ENCODE data around the gene TXLNG. TPM values are rescaled to one million over a fixed set of nuclear protein-coding genes. Genes with fewer than 3 reads are reported as not detected.
A peak's percentile ranks its signal among the peaks of the same experiment; 100 is the strongest.

Gene TXLNG
- total and polyA plus RNA-seq, 3 donors from 2014 or later = 9.2 to 14.0 (median 13.7) TPM

DNA sequence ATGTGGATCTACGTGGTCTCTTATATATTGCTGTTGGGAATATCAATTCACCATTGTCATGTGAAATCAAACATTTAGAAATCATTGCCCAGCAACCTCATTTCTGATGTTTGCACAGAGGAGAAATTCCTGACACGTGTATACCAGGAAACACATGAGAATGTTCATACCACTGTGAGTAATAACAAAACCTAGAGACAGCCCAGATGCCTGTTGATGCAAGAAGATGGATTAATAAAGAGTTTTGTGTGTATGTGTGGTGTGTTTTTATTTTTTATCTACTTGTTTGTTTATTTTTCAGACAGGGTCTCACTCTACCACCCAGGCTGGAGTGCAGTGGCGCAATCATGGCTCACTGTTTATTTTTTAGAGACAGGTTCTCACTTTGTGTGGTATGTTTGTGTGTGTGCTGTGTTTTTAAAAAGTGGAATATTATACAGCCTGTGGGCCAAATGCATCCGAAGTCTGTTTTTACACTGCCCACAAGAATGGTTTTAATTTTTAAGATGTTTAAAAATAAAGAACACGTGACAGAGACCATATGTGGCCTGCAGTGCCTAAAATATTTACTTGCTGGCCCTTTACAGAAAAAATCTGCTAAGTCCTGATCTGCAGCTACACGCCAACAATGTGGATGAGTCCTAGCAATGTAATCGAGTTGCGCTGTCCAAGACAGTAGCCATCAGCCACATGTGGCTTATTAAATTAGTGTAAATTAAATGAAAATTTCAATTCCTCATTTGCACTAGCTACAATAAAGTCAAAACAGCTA, 39.2 kb downstream of the TXLNG start:
- Histone ChIP-seq H3K27ac (no peak overlapping the region), H3K4me3 (no peak overlapping the region), H3K9me3 (no peaks in the 10 kb centered on the region), H3K4me1 (peaks cover 9% of the 10 kb centered on the region), H3K36me3 (ENCODE audit: low read depth, missing control alignments) (no peaks in the 10 kb centered on the region), H3K27me3 (no peaks in the 10 kb centered on the region)
- TF ChIP-seq, protein P1, sequence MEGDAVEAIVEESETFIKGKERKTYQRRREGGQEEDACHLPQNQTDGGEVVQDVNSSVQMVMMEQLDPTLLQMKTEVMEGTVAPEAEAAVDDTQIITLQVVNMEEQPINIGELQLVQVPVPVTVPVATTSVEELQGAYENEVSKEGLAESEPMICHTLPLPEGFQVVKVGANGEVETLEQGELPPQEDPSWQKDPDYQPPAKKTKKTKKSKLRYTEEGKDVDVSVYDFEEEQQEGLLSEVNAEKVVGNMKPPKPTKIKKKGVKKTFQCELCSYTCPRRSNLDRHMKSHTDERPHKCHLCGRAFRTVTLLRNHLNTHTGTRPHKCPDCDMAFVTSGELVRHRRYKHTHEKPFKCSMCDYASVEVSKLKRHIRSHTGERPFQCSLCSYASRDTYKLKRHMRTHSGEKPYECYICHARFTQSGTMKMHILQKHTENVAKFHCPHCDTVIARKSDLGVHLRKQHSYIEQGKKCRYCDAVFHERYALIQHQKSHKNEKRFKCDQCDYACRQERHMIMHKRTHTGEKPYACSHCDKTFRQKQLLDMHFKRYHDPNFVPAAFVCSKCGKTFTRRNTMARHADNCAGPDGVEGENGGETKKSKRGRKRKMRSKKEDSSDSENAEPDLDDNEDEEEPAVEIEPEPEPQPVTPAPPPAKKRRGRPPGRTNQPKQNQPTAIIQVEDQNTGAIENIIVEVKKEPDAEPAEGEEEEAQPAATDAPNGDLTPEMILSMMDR (IDR thresholded peaks at IDR 0.05) = no peak
- TF ChIP-seq POLR2A (IDR thresholded peaks at IDR 0.05) = no peak
- no peak for DNase-seq
- intact Hi-C loops (cut with DNase I; ENCODE audit: low total_unique reads) = no loop called here
- 77 to 81% methylated on average over 7 to 8 of the region's 8 CpGs for WGBS, 2 donors

DNA sequence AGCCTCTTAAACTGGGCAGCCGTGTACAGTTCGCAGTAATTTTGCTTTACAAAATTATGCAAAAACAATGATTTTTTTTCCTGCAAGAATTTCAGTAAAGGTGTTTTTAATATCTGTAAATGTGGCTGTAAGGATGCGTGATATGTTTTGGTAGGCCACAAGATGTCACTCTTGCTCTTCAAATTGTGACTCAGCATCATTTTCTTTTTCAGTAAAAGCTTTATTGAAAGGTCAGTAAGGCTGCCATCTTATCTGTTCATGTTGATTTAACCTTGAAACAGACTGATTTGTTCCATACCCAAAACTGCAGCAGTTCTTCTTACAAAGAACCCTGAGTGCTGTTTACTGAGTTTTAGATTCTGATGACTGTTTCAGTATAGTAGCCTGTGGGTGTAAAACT, 39.9 kb downstream of the TXLNG start:
- no peak overlapping the region for H3K4me3 ChIP-seq
- 14 to 64% methylated on average over 3 of the region's 3 CpGs for WGBS, 2 donors
- H3K9me3 ChIP-seq = no peaks in the 10 kb centered on the region
- no peaks in the 10 kb centered on the region for H3K27me3 ChIP-seq
- H3K27ac ChIP-seq = no peak overlapping the region
- H3K4me1 ChIP-seq = peaks cover 9% of the 10 kb centered on the region
- no peaks in the 10 kb centered on the region for H3K36me3 ChIP-seq (ENCODE audit: low read depth, missing control alignments)
- intact Hi-C loops (cut with DNase I; ENCODE audit: low total_unique reads) = no loop called here
- DNase-seq = no peak
- TF ChIP-seq POLR2A (IDR thresholded peaks at IDR 0.05) = no peak
- TF ChIP-seq, protein P1 (IDR thresholded peaks at IDR 0.05) = peak; percentile 17 to 59 (median 26)

DNA sequence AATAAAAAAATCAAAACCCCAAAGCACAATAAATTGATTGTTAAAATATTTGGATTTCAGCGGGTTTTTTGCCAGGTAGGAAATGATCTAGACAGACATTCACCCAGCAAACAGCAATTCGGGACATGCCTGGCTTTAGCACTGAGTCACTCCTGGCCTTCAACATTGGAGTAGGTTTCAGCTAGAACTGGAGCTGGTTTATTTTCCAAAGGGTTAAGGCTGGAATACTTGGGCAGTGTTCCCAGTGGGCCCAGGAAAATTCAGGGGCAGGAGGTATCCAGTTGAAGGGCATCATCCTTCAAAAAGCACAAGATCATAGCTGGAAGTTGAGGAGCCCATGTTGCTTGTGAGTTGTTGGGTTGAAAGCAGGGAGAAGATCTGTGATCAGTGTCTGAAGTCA, 41.0 kb downstream of the TXLNG start:
- Histone ChIP-seq H3K9me3 (no peaks in the 10 kb centered on the region), H3K27me3 (no peaks in the 10 kb centered on the region), H3K36me3 (ENCODE audit: low read depth, missing control alignments) (no peaks in the 10 kb centered on the region), H3K27ac (peak overlapping the region in 1 of 2 donors; percentile 55), H3K4me1 (peaks cover 9% of the 10 kb centered on the region), H3K4me3 (no peak overlapping the region)
- DNase-seq = no peak
- WGBS, 2 donors = 67 to 92% methylated on average over 2 of the region's 2 CpGs
- intact Hi-C loops (cut with DNase I; ENCODE audit: low total_unique reads) = no loop called here
- TF ChIP-seq POLR2A (IDR thresholded peaks at IDR 0.05) = no peak
- TF ChIP-seq, protein P1 (IDR thresholded peaks at IDR 0.05) = no peak

DNA sequence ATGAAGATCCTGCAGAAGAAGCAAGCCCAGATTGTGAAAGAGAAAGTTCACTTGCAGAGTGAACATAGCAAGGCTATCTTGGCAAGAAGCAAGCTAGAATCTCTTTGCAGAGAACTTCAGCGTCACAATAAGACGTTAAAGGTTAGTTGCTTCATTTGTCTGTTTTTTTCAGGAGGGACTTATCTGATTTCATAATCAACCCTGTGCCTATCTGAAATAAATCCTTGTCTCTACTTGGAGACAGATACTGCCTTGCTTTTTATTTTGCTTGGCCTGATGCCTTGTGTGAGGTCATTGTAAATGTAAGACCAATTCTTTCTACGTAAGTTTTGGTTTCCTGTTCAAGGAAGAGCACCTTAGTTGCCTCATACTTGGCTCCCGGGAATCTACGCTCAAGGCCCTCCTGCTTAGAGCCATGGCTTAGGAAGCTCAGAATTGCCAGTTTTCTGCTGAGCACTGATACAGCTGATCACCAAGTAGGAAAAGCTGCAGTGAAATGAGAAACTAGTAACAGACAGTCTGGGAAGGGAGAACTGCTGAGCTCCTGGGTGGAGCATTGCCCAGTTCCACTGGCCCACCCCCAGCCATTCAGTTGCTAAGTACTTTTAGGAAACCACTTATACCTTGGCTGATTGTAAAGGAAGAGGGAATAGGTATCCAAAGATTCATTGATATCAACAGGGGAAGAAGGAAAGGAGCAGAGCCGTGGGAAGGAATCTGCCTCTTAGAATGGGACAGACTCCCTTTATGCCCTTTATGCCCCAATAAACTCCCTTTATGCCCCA, 42.0 kb downstream of the TXLNG start:
- no peak for DNase-seq
- peak overlapping the region in 1 of 2 donors; percentile 57 for H3K27ac ChIP-seq
- H3K9me3 ChIP-seq = no peaks in the 10 kb centered on the region
- peaks cover 9% of the 10 kb centered on the region for H3K4me1 ChIP-seq
- no peak overlapping the region for H3K4me3 ChIP-seq
- H3K36me3 ChIP-seq (ENCODE audit: low read depth, missing control alignments) = no peaks in the 10 kb centered on the region
- H3K27me3 ChIP-seq = no peaks in the 10 kb centered on the region
- intact Hi-C loops (cut with DNase I; ENCODE audit: low total_unique reads) = no loop called here
- 29 to 40% methylated on average over 6 of the region's 6 CpGs for WGBS, 2 donors
- no peak for TF ChIP-seq POLR2A (IDR thresholded peaks at IDR 0.05)
- TF ChIP-seq, protein P1 (IDR thresholded peaks at IDR 0.05) = no peak

Data from testis (tissue), 3 donors.